Purkinje cell (primary cell): ENCODE data around the gene ABAT. TPM values are rescaled to one million over a fixed set of nuclear protein-coding genes. Genes with fewer than 3 reads are reported as not detected.

Source experiments
- polyA plus RNA-seq: library from polyadenylated mRNA; unstranded; fragments of >200 nt; fragmentation: Nextera tagmentation; gene quantifications from 2 replicates; pipeline ENCODE4 v1.2.1, GENCODE V29; 2014

The ABAT gene
- polyA plus RNA-seq, result 84.7 and 96.3 TPM in 2 replicates

DNA sequence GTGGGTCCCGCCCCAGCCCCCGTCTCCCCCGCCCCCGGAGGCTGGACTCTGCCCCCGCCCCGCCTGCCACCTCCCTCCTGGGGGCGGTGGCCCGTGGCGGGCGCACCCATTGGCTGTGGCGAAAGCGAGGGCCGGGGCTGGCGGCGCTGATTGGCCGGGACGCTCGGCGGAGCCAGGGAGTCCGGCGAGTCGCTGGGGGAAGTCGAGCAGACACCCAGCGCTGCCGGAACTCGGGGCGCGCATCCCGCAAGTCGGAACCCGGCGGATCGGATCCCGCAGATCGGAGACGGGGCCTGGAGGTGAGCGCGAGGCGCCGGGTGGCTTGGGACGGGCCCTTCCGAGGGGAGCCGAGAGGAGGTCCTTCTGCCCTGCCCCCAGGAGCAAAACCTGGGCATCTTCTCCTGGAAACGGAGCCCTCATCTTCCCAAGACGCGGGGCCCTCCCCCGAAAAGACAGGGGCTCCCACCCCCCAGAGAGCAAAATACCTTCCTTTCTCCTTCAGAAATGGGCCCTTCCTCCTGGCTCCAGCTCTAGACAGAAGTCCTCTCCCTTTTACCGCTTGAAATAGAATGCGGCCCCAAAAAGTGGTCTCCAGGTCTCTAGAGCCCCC lies at the start of gene ABAT:
Gene ABAT (plus strand): TSS at position 205 of the 610 bp plus-strand sequence. CDS start 61,123 bp downstream, outside the sequence.

DNA sequence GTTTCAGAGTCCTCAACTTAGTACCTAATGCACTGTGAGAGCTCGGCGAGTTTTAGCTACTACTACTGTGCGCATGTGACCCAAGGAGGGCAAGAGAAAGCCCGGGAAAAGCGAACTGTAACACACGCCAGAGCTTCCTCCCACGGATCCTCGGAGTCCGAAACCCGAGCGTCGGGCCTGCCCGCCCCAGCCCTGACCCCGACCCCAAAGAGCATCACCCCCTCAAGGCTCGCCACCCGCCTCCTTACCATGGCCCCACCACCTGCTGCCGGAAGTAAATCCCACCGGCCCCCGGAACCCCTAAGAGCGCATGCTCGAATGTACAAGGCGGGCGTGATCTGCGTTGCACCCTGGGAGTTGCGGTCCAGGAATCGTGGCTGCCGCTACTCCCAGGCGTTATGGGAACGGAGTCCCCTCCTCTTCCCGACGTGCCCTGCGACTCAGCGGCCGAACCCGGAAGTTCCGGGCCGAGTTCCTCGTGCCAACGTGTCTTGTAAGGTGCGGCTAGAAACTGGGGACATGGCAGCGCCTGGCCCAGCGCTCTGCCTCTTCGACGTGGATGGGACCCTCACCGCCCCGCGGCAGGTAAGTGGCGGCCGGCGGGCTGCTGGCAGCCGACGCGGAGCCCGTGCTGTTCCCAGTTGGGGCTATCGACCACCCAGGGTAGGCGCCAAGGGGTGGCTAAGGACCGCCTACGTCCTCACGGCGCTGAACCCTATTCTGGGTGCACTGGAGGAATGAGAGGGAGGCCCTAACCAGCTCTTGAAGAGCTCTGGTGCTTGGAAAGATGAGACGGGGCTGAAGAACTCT lies 123.2 kb downstream of the ABAT start, which contains the start of the genes PMM2 and TMEM186:
Gene PMM2 (plus strand): TSS at position 476 of the 810 bp plus-strand sequence. CDS start 44 bp downstream, at position 520.
Gene TMEM186 (minus strand): TSS at position 276 of the 810 bp plus-strand sequence. CDS start 25 bp downstream, at position 251.

Other genes starting within 250 kb of the ABAT start
- not detected in 2 replicates for gene TMEM114, start 84.1 kb upstream of the ABAT start, polyA plus RNA-seq
- gene METTL22, start 52.9 kb upstream of the ABAT start, polyA plus RNA-seq, result 8.0 and 12.7 TPM in 2 replicates
- gene TMEM186, start 123.0 kb downstream of the ABAT start, polyA plus RNA-seq, result 5.8 and 11.7 TPM in 2 replicates
- gene PMM2, start 123.2 kb downstream of the ABAT start, polyA plus RNA-seq, result 2.8 and 8.8 TPM in 2 replicates
- 1.1 and 1.7 TPM in 2 replicates for gene CARHSP1, start 194.4 kb downstream of the ABAT start, polyA plus RNA-seq
- not detected in 2 replicates for gene LITAFD, start 207.7 kb downstream of the ABAT start, polyA plus RNA-seq